ENCODE results near the gene LHFPL2. TPM values are rescaled to one million over a fixed set of nuclear protein-coding genes. Genes with fewer than 3 reads are reported as not detected.
A peak's percentile ranks its signal among the peaks of the same experiment; 100 is the strongest.
"Not testable (repeated sequence)": the region's sequence is repeated elsewhere in the genome, so short reads cannot be mapped to it uniquely, and the experiment has no call there.

LHFPL2 gene
- 35.1 and 38.2 TPM in 2 replicates for total RNA-seq (2014; rRNA removed; shearing (Covaris generic))

- peak; percentile 75 for DNase-seq (ENCODE audit: low read depth)
Observed at GRCh38 chr5:78648359-78649210, at the start of gene LHFPL2. TSS of gene LHFPL2 (minus strand) at chr5:78648772. CDS start at chr5:78510213, 138,559 bp downstream.

- no peak for DNase-seq (ENCODE audit: low read depth)
Observed at GRCh38 chr5:78696637-78697036, 48.1 kb upstream of the LHFPL2 start.

GRCh38 chr5:78696052-78696451, 47.5 kb upstream of the LHFPL2 start:
- not testable (repeated sequence) for DNase-seq (ENCODE audit: low read depth)

GRCh38 chr5:78693339-78693738, 44.8 kb upstream of the LHFPL2 start:
- no peak for DNase-seq (ENCODE audit: low read depth)

GRCh38 chr5:78691084-78691960, 42.8 kb upstream of the LHFPL2 start:
- no peak for DNase-seq (ENCODE audit: low read depth)

GRCh38 chr5:78690253-78690972, 41.8 kb upstream of the LHFPL2 start:
- DNase-seq (ENCODE audit: low read depth) = no peak

GRCh38 chr5:78689540-78690252, 41.1 kb upstream of the LHFPL2 start:
- DNase-seq (ENCODE audit: low read depth) = no peak

- DNase-seq (ENCODE audit: low read depth) = not testable (repeated sequence)
Observed at GRCh38 chr5:78687514-78687913, 38.9 kb upstream of the LHFPL2 start.

GRCh38 chr5:78683905-78684304, 35.3 kb upstream of the LHFPL2 start:
- not testable (repeated sequence) for DNase-seq (ENCODE audit: low read depth)

GRCh38 chr5:78679905-78680304, 31.3 kb upstream of the LHFPL2 start:
- no peak for DNase-seq (ENCODE audit: low read depth)

GRCh38 chr5:78677777-78678668, 29.5 kb upstream of the LHFPL2 start:
- DNase-seq (ENCODE audit: low read depth) = peak; percentile 96

GRCh38 chr5:78675956-78676730, 27.6 kb upstream of the LHFPL2 start:
- DNase-seq (ENCODE audit: low read depth) = no peak

- not testable (repeated sequence) for DNase-seq (ENCODE audit: low read depth)
Observed at GRCh38 chr5:78673827-78674226, 25.3 kb upstream of the LHFPL2 start.

GRCh38 chr5:78672154-78672553, 23.6 kb upstream of the LHFPL2 start:
- no peak for DNase-seq (ENCODE audit: low read depth)

GRCh38 chr5:78671609-78672008, 23.0 kb upstream of the LHFPL2 start:
- peak; percentile 92 for DNase-seq (ENCODE audit: low read depth)

- DNase-seq (ENCODE audit: low read depth) = no peak
Observed at GRCh38 chr5:78670701-78671269, 22.2 kb upstream of the LHFPL2 start.

GRCh38 chr5:78669331-78669730, 20.8 kb upstream of the LHFPL2 start:
- no peak for DNase-seq (ENCODE audit: low read depth)

- DNase-seq (ENCODE audit: low read depth) = peak; percentile 43
Observed at GRCh38 chr5:78667461-78668103, 19.0 kb upstream of the LHFPL2 start.
